HuH-7.5 (cell line): Measurements from ENCODE around the gene EXD3.
"Not testable (repeated sequence)": the region's sequence is repeated elsewhere in the genome, so short reads cannot be mapped to it uniquely, and the experiment has no call there.

ENCODE experiments used
- DNase-seq: peaks from one replicate; pipeline ENCODE4 v3.0.0; 2011; ENCODE audit warnings: low spot score

Gene EXD3

GRCh38 chr9:137379761-137380161 lies 43.2 kb downstream of the EXD3 start:
- DNase-seq, result no peak

GRCh38 chr9:137378688-137379410 lies 44.1 kb downstream of the EXD3 start:
- DNase-seq, result not testable (repeated sequence)

GRCh38 chr9:137376386-137376785 lies 46.6 kb downstream of the EXD3 start:
- DNase-seq, result no peak

DNA sequence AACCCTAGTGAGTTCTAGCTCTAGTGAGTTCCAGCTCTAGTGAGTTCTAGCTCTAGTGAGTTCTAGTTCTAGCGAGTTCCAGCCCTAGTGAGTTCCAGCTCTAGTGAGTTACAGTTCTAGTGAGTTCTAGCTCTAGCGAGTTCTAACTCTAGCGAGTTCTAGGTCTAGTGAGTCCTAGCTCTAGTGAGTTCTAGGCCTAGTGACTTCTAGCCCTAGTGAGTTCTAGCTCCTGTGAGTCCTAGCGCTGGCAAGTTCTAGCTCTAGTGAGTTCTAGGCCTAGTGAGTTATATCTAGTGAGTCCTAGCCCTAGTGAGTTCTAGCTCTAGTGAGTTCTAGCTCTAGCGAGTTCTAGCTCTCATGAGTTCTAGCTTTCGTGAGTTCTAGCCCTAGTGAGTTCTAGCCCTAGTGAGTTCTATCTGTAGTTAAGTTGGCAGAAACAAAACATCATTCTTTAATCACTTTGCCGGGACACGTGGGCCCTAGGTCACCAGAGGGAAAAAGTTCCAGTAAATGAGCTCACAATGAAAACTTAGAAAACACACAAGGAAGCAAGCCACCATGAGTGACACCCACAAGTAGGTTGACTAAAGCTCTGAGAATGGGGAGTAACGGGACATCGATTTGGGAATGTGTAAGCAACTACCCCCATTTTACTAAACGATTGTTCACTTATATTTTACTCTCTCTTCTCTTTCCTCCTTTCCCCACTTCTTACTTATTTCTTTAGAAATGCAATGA lies 47.5 kb downstream of the EXD3 start:
- no peak for DNase-seq

GRCh38 chr9:137374131-137374845 lies 48.7 kb downstream of the EXD3 start:
- DNase-seq, result no peak

DNA sequence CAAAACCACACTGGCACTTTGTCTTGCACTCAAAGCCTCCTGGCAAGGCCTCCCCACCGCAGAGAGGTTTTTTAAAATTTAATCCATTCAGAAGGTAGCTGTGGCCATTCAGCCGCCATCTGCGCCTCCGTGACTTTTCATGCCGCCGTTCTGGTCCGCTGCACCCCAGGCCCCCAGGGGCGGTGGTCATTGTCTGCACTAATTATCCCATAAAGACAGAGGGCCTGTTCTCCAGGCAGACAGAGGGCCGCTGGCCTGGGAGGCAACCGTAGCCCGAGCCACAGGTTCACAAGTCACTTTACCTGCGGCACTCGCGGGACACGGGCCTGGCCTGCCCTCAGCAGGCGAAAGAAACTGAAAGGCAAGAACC lies 49.4 kb downstream of the EXD3 start:
- no peak for DNase-seq

DNA sequence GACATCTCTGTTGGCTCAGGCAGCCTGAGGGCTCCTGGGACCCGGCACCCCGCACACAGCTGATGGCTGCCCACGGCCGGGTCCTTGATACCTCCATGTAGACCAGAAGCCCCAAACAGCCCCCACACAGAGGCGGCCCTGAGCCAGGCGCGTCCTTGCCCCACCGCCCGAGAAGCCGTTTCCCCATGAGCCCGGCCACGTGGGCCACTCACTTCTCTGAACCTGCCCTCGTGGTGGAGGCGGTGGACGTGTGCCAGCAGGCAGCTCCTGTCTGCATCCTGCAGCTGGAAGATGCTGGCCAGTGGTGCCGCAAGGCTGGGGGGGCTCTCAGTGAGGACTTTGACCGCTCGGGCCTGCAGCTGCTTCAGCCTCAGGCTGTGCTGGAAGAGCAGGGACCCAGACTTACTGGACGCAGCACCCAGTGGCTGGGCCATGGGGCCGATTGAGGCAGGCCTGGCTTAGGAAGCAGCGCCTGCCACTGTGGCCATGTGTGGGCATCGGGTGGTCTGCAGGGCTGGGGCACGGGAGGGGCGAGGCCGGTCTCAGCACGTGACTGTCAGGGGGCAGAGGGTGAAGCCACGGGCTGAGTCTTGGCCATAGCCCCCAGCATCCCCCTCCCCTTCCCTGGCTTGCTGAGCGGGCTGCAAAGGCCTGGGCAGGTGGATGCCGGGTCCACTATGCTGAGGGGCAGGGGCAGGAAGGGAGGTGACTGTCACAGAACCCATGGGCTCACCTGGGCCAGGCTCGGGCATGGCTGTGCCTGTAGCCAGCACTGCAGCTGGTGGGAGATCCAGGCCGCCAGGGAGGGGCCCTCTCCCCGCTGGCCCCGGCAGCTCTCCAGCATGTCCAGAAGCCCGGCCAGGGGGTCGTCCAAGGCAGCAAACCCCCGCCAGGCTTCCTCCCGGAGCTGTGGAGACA lies 50.0 kb downstream of the EXD3 start:
- DNase-seq, result no peak

DNA sequence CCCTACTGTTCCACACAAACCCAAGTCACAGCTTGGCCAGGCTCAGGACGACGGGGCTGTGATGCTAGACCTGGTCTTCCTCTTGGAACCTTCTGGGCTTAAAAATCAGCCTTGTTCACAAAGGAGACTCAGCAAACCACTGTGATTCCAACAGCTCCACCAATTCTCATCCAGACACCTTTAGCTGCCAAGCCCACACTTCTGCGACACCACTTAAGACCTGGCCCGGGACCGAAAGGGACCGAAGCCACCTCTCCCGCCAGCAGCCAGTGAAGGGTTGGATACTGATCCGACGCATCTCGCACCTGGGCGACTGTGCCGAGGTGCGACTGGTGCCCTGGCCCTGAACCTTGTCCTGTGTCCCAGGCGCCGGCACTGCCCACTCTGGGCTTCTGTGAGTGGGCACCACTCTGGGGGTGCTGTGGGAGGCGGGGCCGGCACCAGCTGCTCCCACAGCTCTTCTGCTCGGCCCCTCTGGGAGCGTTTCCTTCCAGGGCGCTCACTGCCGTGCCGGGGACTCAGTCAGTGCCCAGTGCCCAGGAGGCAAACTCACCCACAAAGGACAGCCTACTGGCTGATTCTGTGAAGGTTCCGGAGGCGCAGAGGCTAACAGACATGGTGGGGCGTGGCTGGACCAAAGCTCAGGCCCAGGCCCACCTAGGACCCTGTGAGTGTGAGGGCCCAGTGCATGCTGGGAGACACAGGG lies 50.9 kb downstream of the EXD3 start:
- DNase-seq, result no peak

DNA sequence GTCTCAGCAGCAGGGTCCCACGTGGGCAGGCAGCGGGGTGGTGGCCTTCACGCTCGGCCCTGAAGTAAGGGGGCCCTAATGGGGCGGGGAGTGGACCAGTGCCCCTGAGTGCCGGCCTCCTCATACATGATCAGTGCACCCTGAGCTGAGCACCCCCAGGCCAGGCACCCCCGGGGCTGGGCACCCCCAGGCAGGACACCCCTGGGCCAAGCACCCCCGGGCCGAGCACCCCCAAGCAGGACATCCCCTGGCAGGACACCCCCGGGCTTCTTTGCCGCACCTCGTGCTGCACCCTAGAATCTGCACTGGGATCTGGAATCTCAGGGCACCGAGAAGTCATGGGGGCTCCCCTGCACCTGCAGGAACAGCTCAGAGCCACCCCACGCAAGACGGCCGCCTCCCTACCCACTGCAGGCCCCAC lies 51.4 kb downstream of the EXD3 start:
- no peak for DNase-seq

DNA sequence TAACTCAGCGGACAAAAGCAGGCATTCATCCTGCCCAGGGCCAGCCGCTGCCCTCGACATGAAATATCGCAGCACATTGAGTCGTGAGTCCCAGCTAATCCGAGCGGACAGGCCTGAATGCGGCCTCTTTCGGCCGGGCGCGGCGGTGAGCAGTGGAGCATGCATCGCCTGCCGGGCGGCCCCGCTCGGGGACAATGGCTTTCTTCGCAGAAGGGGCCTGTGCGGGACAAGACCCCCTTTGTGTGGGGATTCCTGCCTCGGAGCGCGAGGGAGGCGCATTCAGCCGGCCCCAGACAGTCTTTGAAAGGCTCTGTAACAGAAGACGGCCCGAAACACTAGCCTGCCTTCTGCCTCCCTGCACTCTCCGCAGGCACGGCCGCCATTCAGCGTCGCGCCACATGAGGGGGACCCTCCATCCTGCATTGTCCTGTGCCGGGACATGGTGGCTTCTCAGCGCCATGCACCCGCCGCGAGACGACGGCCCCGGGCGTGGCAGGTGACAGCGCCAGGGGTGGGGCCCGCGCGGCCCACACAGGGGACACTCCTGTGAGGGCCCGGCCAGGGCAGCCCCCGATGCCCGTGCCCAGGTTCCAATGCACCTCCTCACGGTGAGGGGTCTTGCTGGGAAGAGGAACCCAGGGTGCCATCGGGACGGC lies 52.0 kb downstream of the EXD3 start:
- no peak for DNase-seq

GRCh38 chr9:137369911-137370764 lies 52.8 kb downstream of the EXD3 start:
- DNase-seq, result no peak

- DNase-seq, result no peak
Measured at GRCh38 chr9:137369061-137369787, 53.7 kb downstream of the EXD3 start.

DNA sequence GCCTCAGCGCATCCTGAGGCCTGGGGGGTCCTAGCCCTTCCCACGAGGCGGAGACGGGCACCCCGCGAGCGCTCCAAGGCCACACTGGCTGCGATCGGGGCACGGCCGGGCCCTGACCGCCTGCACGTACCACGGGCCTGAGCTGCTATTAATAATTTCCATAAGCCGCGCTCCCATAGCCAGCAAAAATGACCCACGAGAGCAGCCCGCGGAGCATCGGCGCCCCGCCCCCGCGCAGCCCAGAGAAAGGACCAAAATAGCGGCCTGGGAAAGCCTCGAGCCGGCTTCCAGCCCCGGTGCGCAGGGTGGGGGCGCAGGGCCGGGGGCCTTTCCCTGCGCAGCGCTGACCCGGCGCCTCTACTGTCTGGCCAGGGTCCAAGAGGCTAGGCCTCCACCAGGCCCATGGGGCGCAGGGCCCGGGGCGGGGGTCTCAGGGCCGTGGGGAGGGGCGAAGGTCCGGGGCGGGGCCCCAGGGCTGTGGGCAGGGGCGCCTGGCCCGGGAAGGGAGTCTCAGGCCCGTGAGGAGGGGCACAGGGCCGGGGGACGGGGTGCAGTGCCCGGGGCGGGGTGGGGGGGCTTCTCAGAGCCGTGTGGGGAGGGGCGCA lies 54.4 kb downstream of the EXD3 start:
- no peak for DNase-seq

GRCh38 chr9:137367506-137368430 lies 55.2 kb downstream of the EXD3 start:
- no peak for DNase-seq

DNA sequence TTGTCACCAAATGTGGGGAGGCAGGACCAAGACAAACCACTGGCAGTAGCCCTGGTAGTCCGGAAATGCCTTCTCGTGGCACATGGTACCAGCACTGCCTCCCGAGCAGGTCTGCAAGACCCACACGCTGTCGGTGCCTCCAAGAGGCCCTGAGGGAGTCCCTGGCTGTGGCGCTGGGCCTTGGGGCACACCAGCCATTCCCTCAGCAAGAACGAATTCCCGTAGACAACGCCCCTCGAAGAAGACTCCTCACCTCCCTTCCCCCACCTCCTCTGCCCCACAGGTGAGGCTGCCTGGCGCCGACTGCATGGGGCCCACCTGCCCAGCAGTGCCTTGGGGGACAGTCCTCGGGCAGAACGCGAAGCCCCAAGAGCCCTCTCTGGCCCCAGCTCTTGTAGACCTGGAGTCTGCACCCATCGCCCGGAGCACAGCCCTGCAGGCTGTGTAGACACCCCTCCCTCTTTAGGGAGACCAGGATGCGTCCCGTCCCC lies 56.0 kb downstream of the EXD3 start:
- DNase-seq, result no peak

GRCh38 chr9:137366445-137366810 lies 56.5 kb downstream of the EXD3 start:
- no peak for DNase-seq
